Chondrocyte (in vitro differentiated cells): ENCODE measurements around the gene TFRC. TPM values are rescaled to one million over a fixed set of nuclear protein-coding genes. Genes with fewer than 3 reads are reported as not detected.
A peak's percentile ranks its signal among the peaks of the same experiment; 100 is the strongest.
"Not testable (repeated sequence)": the region's sequence is repeated elsewhere in the genome, so short reads cannot be mapped to it uniquely, and the experiment has no call there.

Experiments used
- DNase-seq: peaks from one replicate; pipeline ENCODE4 v3.0.0; 2021; ENCODE audit warnings: mixed read lengths, low spot score
- H3K27ac Mint-ChIP-seq: one replicate; pipeline ENCODE4 v1.8.0; 2021; ENCODE audit warnings: mild to moderate bottlenecking, moderate library complexity, mixed read lengths; ENCODE audit not compliant: unreplicated experiment
- H3K27me3 Mint-ChIP-seq: 2 replicates; pipeline ENCODE4 v1.8.0; 2021; ENCODE audit warnings: low read depth, mixed read lengths
- H3K36me3 Mint-ChIP-seq: 2 replicates; pipeline ENCODE4 v1.8.0; 2021; ENCODE audit warnings: low read depth, mixed read lengths
- H3K4me1 Mint-ChIP-seq: 2 replicates; pipeline ENCODE4 v1.8.0; 2021; ENCODE audit warnings: low read depth, mild to moderate bottlenecking, mixed read lengths
- H3K4me3 Mint-ChIP-seq: one replicate; pipeline ENCODE4 v1.8.0; 2021; ENCODE audit warnings: mild to moderate bottlenecking, moderate library complexity, mixed read lengths; ENCODE audit not compliant: unreplicated experiment
- H3K9me3 Mint-ChIP-seq: 2 replicates; pipeline ENCODE4 v1.8.0; 2021; ENCODE audit warnings: low read depth, mixed read lengths
- total RNA-seq: library from RNA; stranded (reverse); gene quantifications from 3 replicates; pipeline ENCODE4 v1.2.1, GENCODE V29; 2021
- TF ChIP-seq, protein P1 (sequence below): fragments of 200-600 bp; sonication (generic); IDR thresholded peaks from 2 replicates; pipeline ENCODE4 v1.5.0; 2021; ENCODE audit warnings: antibody characterized with exemption, mild to moderate bottlenecking, moderate library complexity

TFRC gene
- total RNA-seq, 1 donor from 2014 or later: 108 TPM

- Mint-ChIP-seq H3K27me3 (peaks cover 1% of the 10 kb centered on the region), H3K27ac (no peak overlapping the region), H3K36me3 (no peaks in the 10 kb centered on the region), H3K9me3 (no peaks in the 10 kb centered on the region), H3K4me1 (peaks cover 8% of the 10 kb centered on the region), H3K4me3 (no peak overlapping the region)
- DNase-seq: no peak
- TF ChIP-seq, protein P1, sequence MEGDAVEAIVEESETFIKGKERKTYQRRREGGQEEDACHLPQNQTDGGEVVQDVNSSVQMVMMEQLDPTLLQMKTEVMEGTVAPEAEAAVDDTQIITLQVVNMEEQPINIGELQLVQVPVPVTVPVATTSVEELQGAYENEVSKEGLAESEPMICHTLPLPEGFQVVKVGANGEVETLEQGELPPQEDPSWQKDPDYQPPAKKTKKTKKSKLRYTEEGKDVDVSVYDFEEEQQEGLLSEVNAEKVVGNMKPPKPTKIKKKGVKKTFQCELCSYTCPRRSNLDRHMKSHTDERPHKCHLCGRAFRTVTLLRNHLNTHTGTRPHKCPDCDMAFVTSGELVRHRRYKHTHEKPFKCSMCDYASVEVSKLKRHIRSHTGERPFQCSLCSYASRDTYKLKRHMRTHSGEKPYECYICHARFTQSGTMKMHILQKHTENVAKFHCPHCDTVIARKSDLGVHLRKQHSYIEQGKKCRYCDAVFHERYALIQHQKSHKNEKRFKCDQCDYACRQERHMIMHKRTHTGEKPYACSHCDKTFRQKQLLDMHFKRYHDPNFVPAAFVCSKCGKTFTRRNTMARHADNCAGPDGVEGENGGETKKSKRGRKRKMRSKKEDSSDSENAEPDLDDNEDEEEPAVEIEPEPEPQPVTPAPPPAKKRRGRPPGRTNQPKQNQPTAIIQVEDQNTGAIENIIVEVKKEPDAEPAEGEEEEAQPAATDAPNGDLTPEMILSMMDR: no peak
Measured at GRCh38 chr3:196093317-196094111, 11.6 kb upstream of the TFRC start.

GRCh38 chr3:196087906-196088305 lies 6.0 kb upstream of the TFRC start:
- no peaks in the 10 kb centered on the region for H3K27me3 Mint-ChIP-seq
- H3K4me3 Mint-ChIP-seq: no peak overlapping the region
- TF ChIP-seq, protein P1: no peak
- H3K4me1 Mint-ChIP-seq: no peaks in the 10 kb centered on the region
- H3K36me3 Mint-ChIP-seq: no peaks in the 10 kb centered on the region
- no peak overlapping the region for H3K27ac Mint-ChIP-seq
- no peaks in the 10 kb centered on the region for H3K9me3 Mint-ChIP-seq
- no peak for DNase-seq

GRCh38 chr3:196082619-196082971 lies 705 bp upstream of the TFRC start:
- Mint-ChIP-seq H3K27me3 (no peaks in the 10 kb centered on the region), H3K4me1 (peaks cover 15% of the 10 kb centered on the region), H3K27ac (no peak overlapping the region), H3K4me3 (peak overlapping the region; percentile 87), H3K9me3 (no peaks in the 10 kb centered on the region), H3K36me3 (no peaks in the 10 kb centered on the region)
- TF ChIP-seq, protein P1: no peak
- no peak for DNase-seq

DNA sequence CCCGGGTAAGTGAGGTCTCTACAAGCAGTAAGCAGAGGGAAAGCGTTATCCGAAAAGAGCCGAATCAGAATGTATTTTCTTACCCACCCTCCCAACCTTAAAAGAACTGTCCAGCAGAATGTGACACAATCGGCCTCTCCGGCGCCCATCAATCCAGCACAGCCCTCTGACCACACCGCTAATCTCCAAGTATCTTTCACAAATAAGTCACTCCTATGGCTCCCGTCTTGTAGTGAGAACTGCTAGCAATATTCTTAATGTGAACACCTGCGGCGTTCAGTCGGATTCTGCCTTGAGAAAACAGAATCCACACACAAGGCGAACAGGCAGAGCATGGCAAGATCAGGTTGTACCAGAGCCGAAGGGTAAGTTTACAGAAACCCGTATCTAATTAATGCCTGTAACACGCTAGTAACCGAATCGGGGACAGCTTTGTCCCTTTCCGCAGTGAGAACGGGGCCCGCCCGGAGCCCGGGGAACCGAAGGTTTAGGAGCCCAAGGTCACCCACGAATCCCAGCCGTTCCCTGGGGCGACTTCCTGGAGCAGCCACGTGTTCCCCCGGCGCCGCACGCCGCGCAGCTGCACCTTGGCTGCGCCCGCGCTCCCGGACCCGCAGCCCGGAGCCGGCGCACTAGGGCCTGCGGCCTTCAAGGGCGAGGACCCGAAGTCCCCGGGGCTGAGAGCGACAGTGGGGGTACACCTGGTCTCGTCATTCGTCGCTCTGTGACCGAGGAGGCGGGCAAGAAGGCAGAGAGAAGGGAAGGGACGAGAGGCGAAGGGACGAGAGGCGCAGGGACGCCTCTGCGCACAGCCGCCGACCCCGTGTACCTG lies 672 bp downstream of the TFRC start:
- DNase-seq: no peak
- H3K4me1 Mint-ChIP-seq: peaks cover 15% of the 10 kb centered on the region
- TF ChIP-seq, protein P1: no peak
- H3K4me3 Mint-ChIP-seq: peak overlapping the region; percentile 87
- H3K36me3 Mint-ChIP-seq: no peaks in the 10 kb centered on the region
- no peaks in the 10 kb centered on the region for H3K27me3 Mint-ChIP-seq
- H3K27ac Mint-ChIP-seq: peak overlapping the region; percentile 88
- H3K9me3 Mint-ChIP-seq: no peaks in the 10 kb centered on the region

GRCh38 chr3:196080101-196080846 lies 1.6 kb downstream of the TFRC start:
- peaks cover 15% of the 10 kb centered on the region for H3K4me1 Mint-ChIP-seq
- not testable (repeated sequence) for H3K9me3 Mint-ChIP-seq, H3K36me3 Mint-ChIP-seq, H3K27ac Mint-ChIP-seq, H3K27me3 Mint-ChIP-seq, DNase-seq
- peak overlapping the region; percentile 87 for H3K4me3 Mint-ChIP-seq
